ENCODE measurements around the gene PLEKHN1.
A peak's percentile ranks its signal among the peaks of the same experiment; 100 is the strongest.

PLEKHN1 gene, protein sequence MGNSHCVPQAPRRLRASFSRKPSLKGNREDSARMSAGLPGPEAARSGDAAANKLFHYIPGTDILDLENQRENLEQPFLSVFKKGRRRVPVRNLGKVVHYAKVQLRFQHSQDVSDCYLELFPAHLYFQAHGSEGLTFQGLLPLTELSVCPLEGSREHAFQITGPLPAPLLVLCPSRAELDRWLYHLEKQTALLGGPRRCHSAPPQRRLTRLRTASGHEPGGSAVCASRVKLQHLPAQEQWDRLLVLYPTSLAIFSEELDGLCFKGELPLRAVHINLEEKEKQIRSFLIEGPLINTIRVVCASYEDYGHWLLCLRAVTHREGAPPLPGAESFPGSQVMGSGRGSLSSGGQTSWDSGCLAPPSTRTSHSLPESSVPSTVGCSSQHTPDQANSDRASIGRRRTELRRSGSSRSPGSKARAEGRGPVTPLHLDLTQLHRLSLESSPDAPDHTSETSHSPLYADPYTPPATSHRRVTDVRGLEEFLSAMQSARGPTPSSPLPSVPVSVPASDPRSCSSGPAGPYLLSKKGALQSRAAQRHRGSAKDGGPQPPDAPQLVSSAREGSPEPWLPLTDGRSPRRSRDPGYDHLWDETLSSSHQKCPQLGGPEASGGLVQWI
- 1.2 to 3.4 (median 2.1) reads per million in 3 experiments for total RNA-seq

DNA sequence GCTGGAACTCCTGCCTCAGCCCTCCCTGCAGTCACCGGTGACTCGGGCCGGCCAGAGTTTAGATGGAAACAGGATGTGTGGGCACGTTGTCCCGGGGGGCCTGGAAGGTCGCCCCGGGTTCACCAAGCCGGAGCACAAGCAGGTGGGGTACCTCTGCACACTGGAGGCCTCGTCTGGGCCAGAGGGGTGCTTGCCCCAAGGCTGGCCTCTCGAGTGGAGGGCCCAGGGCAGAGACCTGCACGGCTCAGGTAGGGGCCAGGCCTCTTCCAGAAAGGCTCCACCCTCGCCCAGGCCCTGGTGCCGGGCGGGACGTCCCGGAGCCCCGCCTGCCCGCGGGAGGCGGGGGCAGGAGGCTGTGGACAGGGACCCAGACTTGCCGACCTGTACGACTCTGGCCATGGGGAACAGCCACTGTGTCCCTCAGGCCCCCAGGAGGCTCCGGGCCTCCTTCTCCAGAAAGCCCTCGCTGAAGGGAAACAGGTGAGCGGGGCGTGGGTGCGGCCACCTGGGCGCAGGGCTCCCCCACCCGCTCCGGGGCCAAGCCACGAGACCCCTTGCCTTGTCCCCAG is at the start of gene PLEKHN1:
Gene PLEKHN1, plus strand, starts transcription at position 348 of the 569 bp plus-strand sequence. Its CDS starts 50 bp downstream, at position 398.
- DNase-seq: no peak

DNA sequence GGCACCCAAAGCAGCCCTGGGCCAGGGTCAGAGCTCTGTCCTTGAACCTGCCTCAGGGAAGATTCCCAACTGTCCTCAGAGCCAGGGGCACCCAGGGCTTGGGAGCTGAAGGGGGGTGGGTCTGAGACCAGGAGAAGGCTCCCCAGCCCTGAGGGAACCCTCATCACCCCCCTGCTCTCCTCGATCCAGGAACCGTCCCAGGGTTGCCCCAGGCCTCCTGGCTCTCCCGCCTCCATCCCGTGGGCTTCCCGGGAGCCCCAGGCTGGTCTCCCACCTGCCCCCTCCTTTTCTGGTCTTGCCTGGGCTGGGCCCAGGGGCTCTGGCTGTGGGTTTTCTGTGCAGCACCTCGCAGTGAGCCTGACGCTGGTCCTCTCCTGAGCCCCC is 49.2 kb upstream of the PLEKHN1 start:
- no peak for DNase-seq

DNA sequence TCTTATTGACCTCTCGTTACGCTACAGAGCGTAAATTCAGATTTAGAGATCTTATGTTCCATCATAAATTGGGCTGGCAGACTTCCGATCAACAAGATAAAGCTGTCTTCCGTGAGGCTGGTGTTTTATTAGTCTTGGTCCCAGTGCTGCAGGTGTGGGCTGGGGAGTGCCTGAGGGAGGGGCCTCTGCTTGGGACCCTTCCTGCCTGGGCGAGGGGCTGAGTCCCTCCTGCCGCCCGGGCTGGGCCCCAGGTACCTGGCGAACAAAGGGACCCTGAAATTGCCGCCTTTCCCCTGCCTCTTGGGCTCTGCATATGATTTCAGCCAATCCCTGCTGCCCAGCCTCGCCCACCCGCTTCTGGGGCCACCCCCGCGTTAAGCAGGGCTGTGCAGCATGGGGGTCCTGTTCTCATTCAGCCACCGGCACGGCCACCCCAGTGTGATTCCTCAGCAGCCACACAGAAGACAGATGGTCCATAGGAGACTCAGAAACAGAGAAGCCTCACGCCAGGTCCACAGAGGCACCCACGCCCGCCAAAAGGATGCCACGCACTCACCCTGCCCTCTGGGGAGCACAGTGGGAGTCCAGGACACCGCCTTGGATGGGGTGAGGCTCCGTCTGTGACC is 48.7 kb upstream of the PLEKHN1 start:
- DNase-seq: no peak

- DNase-seq: no peak
These were observed 47.9 kb upstream of the PLEKHN1 start for GRCh38 chr1:918353-918752.

DNA sequence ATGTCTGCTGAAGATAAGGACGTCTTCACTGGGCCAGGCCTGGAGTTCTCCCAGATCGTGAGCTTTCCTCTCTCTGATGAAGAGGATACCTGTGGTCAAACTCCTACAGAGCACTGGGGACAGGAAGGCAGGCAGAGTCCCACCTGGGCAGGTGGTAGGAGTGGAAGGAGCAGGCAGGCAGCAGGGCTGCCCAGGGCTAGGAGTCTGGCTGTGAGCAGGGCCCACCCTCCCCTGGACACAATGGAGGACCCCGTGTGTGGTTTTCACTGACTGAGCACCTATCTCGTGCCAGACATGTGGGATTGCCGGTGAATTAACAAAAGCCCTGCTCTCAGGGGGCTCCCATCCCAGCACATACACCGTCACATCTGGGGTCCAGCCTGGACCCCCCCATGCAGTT is 47.4 kb upstream of the PLEKHN1 start:
- DNase-seq: no peak

- DNase-seq: no peak
These were observed 46.9 kb upstream of the PLEKHN1 start for GRCh38 chr1:919271-919872.

- DNase-seq: no peak
These were observed 46.3 kb upstream of the PLEKHN1 start for GRCh38 chr1:920010-920409.

DNA sequence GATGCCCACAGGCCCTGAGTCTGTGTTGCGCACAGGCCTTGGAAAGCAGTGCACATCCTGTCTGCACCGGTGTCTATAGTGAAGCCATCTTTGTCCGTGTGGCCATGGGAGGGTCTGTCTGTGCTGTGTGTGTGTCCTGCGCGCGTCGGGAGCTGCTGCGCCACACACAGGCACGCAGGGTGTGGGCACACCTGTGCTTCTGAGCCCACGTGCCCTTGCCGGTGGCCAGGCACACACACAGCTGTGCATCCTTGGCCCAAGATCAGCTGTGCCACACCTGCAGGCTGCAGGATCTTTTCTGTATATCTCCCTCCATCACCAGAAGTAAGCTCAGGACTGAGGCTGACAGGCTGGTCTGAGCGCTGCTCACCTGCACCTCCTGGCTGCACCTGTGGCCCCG is 45.8 kb upstream of the PLEKHN1 start:
- no peak for DNase-seq

DNA sequence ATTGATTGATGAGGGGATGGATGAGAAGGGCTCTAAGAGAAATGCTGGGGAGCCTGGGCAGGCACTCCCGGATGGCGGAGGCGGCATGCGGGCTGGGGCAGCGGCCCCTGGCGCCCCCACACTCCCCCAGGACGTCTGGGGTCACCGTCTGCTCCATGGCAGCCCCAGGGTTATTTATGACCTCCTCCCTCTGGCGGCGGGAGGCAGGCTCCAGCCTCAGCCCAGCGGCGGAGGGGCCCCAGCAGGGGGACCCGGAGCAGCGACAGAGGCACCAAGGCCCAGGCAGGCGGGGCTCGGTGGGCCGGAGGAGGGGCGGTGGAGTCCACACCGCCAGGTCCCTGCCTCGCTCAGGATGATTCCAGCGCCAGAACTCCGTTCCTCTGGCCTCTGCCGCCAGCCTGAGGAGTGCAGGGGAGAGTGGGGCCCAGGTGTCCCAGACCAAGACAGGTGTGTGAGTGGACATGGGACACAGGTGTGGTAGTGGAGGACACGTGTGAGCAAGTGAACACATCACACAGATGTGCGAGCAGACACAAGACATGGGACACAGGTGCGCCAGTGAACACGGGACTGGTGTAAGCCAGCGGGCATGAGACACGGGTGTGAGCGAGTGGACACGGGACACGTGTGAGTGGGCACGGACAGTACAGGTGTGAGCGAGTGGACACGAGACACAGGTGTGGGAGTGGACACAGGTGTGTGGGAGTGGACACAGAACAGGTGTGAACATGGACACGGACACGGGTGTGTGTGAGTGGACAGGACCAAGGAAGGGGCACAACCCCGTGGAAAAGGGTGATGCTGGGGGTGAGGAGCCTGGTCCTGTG is 45.1 kb upstream of the PLEKHN1 start:
- no peak for DNase-seq

DNA sequence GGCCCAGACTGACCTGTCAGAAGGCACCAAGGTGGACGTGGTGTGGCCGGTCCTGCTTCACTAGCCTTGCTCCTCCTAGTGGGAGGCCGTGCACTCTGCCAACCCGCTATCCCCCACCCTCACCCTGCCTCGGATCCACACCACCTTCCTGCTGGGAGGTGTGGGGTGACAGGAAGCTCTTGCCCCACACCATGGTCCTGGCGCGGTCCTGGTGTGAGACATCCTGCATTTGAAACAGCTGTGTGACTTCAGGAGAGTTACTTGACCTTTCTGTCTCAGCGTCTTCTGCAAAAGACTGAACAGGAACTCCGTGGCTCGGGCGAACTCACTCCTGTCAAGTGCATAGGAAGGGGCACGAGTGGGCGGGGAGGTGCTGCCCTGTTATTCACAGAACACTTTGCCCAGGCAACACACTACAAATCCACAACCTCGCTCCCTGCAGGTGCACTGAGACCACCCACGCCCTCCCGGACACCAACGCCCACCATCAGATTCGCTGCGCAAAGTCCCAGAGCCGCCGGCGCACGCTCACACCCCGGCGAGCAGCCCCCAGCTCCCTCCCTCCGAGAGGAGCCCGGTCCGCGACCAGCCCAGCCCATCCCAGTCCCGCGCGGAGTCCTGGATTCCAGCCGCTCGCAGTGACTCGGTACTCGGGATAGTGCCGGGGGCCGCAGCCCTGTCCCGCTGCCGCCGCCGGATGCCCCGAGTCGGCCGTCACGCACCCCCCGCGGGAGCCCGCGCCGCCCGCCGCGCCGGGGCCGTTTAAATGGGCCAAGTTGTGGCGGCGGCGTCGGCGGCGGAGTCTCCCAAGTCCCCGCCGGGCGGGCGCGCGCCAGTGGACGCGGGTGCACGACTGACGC is 42.9 kb upstream of the PLEKHN1 start, which contains the start of gene SAMD11:
Gene SAMD11, plus strand, starts transcription at position 793 of the 860 bp plus-strand sequence. CDS start 509 bp downstream, outside the sequence.
- DNase-seq: peak; percentile 61

DNA sequence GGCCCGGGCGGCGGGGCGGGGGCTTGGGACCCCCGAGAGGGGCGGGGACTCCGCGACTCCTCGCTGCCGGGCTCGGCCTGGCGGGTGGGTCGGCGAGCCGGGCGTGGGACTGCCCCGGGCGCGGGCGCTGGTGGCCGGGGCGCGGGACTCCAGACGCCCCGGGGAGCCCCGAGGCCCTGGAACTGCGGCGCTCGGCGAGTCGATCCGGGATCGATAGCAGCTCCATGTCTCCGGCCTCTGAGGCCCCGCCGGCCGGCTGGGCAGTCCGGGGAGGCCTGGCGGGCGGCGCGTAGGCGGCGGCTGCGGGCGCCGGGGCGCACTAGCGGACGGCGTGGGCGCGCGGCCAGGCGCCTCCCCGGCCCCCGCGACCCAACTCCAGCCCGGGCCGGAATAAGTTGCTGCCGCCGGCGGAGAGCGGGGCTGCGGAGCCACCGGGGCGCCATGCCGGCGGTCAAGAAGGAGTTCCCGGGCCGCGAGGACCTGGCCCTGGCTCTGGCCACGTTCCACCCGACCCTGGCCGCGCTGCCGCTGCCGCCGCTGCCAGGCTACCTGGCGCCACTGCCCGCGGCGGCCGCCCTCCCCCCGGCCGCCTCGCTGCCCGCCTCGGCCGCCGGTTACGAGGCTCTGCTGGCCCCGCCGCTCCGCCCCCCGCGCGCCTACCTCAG is 42.2 kb upstream of the PLEKHN1 start:
- no peak for DNase-seq

GRCh38 chr1:924656-925560 is 41.4 kb upstream of the PLEKHN1 start:
- DNase-seq: no peak

DNA sequence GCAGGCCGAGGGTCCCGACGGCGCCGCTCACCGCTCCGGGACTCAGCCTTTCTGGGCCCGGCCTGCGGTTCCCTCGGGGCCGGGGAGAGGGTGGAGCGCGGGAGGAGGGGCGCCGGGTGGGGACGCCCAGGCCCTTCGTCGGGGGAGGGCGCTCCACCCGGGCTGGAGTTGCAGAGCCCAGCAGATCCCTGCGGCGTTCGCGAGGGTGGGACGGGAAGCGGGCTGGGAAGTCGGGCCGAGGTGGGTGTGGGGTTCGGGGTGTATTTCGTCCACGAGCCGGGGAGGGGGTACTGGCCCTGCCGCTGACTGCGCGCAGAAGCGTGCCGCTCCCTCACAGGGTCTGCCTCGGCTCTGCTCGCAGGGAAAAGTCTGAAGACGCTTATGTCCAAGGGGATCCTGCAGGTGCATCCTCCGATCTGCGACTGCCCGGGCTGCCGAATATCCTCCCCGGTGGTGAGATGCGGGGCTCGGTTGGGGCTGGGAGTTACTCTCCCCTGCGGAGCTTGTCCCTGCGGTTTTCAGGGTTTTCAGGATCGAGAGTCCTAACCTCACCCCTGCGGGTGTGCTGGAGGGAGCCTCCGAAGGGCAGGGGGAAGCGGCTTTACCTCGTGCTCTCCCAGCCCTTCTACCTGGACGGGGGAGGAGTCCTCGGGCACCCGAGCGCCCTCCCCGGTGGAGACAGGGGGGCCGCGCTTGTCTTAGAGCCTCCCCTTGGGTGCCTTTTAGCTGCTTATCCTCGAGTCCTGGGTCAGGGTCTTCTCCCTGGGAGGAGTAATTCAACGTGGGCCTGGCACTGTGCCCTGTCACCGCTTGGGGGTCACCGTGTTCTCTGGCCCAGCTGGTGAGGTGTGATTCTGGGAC is 40.5 kb upstream of the PLEKHN1 start:
- no peak for DNase-seq

DNA sequence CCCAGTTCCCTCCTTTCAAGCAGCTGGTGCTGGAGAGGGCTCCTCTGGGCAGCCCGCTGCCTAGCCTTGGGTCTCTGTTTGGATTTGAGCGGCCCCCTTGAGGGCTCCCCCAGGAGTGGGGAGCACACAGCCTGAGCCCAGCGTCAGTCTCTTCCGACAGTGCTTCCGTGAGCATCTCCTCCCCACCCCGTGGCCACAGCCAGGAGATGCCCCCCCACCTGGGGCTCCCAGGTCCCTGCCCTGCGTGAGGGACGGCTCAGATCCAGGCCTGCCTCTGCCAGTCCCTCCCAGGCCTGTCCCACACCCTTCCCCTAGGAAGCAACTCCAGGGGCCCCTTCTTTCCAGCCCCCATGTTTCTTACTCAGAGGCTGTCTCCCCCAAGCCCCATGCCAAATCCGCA is 39.0 kb upstream of the PLEKHN1 start:
- no peak for DNase-seq

DNA sequence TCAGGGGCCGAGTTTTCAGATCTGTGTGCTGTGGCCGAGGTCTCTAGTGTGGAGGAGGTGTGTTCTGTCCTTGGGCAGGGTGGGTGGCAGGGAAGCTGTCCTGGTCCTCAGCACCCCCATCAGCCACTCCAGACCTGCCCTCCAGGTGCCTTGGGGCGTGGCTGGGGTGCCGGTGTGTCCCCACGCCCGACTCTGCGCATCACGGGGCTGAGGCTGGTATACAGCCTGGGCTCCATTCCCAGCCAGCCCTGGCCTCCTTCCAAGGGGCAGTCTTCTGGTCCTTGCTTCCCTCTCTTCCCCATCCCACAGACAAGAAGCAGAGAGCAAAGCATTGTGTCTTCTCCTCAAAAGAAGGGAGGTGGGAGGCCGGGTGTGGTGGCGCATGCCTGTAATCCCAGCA is 38.5 kb upstream of the PLEKHN1 start:
- no peak for DNase-seq

GRCh38 chr1:928825-929661 is 37.2 kb upstream of the PLEKHN1 start:
- DNase-seq: no peak

All from central memory CD4-positive, alpha-beta T cell (primary cell).